Neutrophil (primary cell): Measurements from ENCODE around the gene PILRB.

Source experiments
- H3K27ac ChIP-seq: fragments of 200-600 bp; sonication (generic); 2 replicates; pipeline ENCODE4 v1.5.1; 2016; ENCODE audit warnings: mild to moderate bottlenecking, moderate library complexity
- H3K27me3 ChIP-seq: fragments of 200-600 bp; sonication (generic); 2 replicates; pipeline ENCODE4 v1.6.0; 2016; ENCODE audit warnings: mild to moderate bottlenecking
- H3K36me3 ChIP-seq: fragments of 200-600 bp; sonication (generic); 2 replicates; pipeline ENCODE4 v1.5.1; 2017
- H3K4me1 ChIP-seq, 2 experiments: fragments of 200-600 bp in 1 of 2; sonication (generic) in 1 of 2; 1 replicate in 1 of 2; 2 replicates in 1 of 2; pipeline versions ENCODE4 v1.5.1 to v1.6.1; 2013 to 2016; ENCODE audit warnings: low read depth in 1 of 2, low read length in 1 of 2, mild to moderate bottlenecking in 1 of 2, moderate library complexity in 1 of 2; ENCODE audit not compliant: control insufficient read depth in 1 of 2, insufficient read depth in 1 of 2
- H3K4me3 ChIP-seq, 2 experiments: fragments of 200-600 bp in 1 of 2; sonication (generic) in 1 of 2; 1 replicate in 1 of 2; 2 replicates in 1 of 2; pipeline ENCODE4 v1.5.1; 2013 to 2016; ENCODE audit warnings: low read depth in 1 of 2, low read length in 1 of 2, mild to moderate bottlenecking in 1 of 2, moderate library complexity in 1 of 2
- H3K9me3 ChIP-seq: fragments of 200-600 bp; sonication (generic); 2 replicates; pipeline ENCODE4 v1.5.1; 2016
- TF ChIP-seq, protein P1 (sequence below): fragments of 200-600 bp; sonication (generic); IDR thresholded peaks from 2 replicates; pipeline ENCODE4 v1.5.1; 2016; ENCODE audit warnings: antibody characterized with exemption

The PILRB gene

DNA sequence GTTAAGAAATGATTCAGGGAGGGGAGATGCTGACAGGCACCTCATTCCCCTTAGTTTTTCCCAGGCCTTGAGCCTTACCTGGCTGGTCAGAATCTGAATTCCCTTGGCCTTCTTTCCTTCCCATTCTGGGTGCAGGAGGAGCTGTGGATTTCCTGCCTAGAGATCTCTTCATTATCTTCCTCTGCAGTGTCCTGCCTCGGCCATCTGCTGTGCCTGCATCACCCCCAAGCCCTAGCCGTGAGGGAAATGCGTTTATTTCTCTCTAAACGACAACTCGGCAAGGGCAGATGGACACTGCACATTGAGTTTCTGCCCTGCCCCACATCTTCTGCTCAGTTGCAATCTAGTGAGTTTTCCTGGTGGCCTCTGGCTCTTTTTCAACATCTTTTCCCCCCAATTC, 43.9 kb downstream of the PILRB start:
- Histone ChIP-seq H3K36me3 (peaks cover 96% of the 10 kb centered on the region), H3K9me3 (no peaks in the 10 kb centered on the region), H3K27ac (no peak overlapping the region), H3K4me1 (peaks cover 9 to 10% of the 10 kb centered on the region in 2 experiments), H3K4me3 (no peak overlapping the region), H3K27me3 (no peaks in the 10 kb centered on the region)
- TF ChIP-seq, protein P1, sequence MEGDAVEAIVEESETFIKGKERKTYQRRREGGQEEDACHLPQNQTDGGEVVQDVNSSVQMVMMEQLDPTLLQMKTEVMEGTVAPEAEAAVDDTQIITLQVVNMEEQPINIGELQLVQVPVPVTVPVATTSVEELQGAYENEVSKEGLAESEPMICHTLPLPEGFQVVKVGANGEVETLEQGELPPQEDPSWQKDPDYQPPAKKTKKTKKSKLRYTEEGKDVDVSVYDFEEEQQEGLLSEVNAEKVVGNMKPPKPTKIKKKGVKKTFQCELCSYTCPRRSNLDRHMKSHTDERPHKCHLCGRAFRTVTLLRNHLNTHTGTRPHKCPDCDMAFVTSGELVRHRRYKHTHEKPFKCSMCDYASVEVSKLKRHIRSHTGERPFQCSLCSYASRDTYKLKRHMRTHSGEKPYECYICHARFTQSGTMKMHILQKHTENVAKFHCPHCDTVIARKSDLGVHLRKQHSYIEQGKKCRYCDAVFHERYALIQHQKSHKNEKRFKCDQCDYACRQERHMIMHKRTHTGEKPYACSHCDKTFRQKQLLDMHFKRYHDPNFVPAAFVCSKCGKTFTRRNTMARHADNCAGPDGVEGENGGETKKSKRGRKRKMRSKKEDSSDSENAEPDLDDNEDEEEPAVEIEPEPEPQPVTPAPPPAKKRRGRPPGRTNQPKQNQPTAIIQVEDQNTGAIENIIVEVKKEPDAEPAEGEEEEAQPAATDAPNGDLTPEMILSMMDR: no peak

DNA sequence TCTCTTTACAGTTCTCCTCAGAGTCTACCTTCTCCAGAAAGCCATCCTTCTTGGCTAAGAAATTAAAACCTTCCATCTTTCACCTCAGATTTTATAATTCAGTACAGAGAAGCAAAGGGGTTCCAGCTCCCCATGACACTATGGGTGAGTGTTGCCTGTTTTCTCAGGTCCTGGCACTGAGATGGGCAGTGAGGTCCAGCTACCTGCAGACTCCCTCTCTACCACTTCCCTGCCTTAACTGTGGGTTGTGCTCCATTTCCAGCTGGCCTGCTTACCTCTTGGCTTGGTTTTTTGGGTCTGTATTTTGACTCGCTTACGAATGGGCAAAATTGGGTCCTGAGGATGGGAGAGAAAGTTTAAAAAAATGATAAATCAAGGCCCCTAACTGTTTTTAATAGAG, 44.3 kb downstream of the PILRB start:
- TF ChIP-seq, protein P1: no peak
- no peaks in the 10 kb centered on the region for H3K9me3 ChIP-seq
- H3K4me1 ChIP-seq: peaks cover 5 to 7% of the 10 kb centered on the region in 2 experiments
- H3K4me3 ChIP-seq: no peak overlapping the region
- peak overlapping the region; percentile 10 for H3K27ac ChIP-seq
- peaks cover 98% of the 10 kb centered on the region for H3K36me3 ChIP-seq
- no peaks in the 10 kb centered on the region for H3K27me3 ChIP-seq

DNA sequence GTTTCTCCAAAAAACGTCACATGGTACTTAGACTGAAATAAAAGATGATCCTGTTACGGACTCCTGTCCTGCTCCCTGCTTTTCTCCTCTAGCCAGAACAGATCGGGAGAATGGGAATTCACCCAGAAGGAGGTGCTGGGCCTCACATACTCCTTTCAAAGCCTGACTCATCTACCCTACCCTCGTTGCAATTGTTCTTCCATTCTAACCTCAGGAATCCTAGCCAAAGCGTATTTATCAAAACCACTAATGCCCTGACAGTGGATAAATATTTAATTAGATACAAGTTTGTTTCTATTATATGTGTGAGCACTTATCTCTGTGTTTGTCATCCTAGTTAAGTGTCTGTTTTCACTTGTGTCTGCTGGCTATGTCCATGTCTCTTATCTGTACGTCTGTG, 48.9 kb downstream of the PILRB start:
- Histone ChIP-seq H3K36me3 (peaks cover 88% of the 10 kb centered on the region), H3K27ac (peak overlapping the region; percentile 47), H3K4me3 (no peak overlapping the region), H3K9me3 (no peaks in the 10 kb centered on the region), H3K4me1 (peaks cover 0 to 4% of the 10 kb centered on the region in 2 experiments), H3K27me3 (no peaks in the 10 kb centered on the region)
- TF ChIP-seq, protein P1: no peak

DNA sequence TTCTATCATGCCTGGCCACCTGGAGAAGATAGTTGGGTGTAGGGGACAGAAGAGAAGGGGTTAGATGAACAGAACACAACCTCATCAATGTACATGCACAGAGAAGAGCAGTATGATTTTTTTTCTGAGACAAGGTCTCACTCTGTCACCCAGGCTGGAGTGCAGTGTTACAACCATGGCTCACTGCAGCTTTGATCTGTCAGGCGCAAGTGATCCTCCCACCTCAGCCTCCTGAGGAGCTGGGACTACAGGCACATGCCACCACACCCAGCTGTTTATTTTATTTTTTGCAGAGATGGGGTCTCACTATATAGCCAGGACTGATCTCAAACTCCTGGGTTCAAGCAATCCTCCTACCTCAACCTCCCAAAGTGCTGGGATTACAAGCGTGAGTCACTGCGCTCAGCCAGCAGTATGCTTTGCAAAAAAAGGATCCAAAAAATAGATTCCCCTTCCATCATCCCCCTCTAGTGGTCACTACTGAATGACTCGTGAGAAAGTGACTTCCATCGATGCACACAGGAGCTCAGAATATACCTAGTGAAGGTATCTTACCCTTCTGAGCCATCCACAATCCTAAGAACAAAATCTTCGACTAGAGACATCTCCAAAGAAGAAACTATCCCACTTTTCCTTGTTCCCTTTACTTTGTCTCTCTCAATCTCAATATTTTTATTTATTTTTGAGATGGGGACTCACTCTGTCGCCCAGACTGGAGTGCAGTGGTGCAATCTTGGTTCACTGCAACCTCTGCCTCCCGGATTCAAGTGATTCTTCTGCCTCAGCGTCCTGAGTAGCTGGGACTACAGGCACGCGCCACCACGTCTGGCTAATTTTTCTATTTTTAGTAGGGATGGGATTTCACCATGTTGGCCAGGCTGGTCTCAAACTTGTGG, 49.6 kb downstream of the PILRB start:
- Histone ChIP-seq H3K4me1 (peaks cover 0 to 4% of the 10 kb centered on the region in 2 experiments), H3K27me3 (no peaks in the 10 kb centered on the region), H3K4me3 (no peak overlapping the region), H3K36me3 (peaks cover 80% of the 10 kb centered on the region), H3K9me3 (no peaks in the 10 kb centered on the region), H3K27ac (peak overlapping the region; percentile 47)
- TF ChIP-seq, protein P1: no peak

DNA sequence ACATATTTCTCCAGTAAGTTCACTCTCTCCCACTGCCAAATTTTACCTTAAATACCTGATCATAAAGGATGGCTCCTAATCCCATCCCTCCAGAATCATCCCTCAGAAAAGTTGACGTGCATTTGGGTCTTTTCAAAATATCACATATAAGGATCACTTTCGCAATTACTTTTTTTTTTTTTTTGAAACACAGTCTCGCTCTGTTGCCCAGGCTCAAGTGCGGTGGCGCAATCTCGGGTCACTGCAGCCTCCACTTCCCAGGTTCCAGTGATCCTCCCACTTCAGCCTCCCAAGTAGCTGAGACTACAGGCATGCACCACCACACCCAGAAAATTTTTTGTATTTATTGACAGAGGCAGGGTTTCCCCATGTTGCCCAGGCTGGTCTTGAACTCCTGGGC, 53.2 kb downstream of the PILRB start:
- peaks cover 62% of the 10 kb centered on the region for H3K36me3 ChIP-seq
- peaks cover 7 to 16% of the 10 kb centered on the region in 2 experiments for H3K4me1 ChIP-seq
- no peak overlapping the region for H3K27ac ChIP-seq
- no peaks in the 10 kb centered on the region for H3K27me3 ChIP-seq
- no peaks in the 10 kb centered on the region for H3K9me3 ChIP-seq
- TF ChIP-seq, protein P1: no peak
- no peak overlapping the region for H3K4me3 ChIP-seq
